ENCODE results near the gene THADA. TPM values are rescaled to one million over a fixed set of nuclear protein-coding genes. Genes with fewer than 3 reads are reported as not detected.

THADA gene
- polyA plus RNA-seq, 1 experiment, result 21.6 TPM

GRCh38 chr2:43196768-43197587 lies 398.9 kb downstream of the THADA start:
- ChIA-PET CTCF (no interaction called here), POLR2A (no interaction called here)
- Histone ChIP-seq H3K27me3 (ENCODE audit: control insufficient read depth, insufficient read depth, low read length) (no peaks in the 10 kb centered on the region), H3K4me3 (ENCODE audit: low read depth, low read length) (no peak overlapping the region), H3K36me3 (ENCODE audit: control insufficient read depth, insufficient read depth, low read length) (no peaks in the 10 kb centered on the region)
- no peak for TF ChIP-seq CTCF (IDR thresholded peaks at IDR 0.05; ENCODE audit: insufficient read depth, low read depth, low read length)
- DNase-seq (ENCODE audit: low read depth), result no peak

GRCh38 chr2:43194121-43194869 lies 401.5 kb downstream of the THADA start:
- Histone ChIP-seq H3K36me3 (ENCODE audit: control insufficient read depth, insufficient read depth, low read length) (no peaks in the 10 kb centered on the region), H3K4me3 (ENCODE audit: low read depth, low read length) (no peak overlapping the region), H3K27me3 (ENCODE audit: control insufficient read depth, insufficient read depth, low read length) (no peaks in the 10 kb centered on the region)
- no peak for TF ChIP-seq CTCF (IDR thresholded peaks at IDR 0.05; ENCODE audit: insufficient read depth, low read depth, low read length)
- CTCF ChIA-PET, result no interaction called here
- no peak for DNase-seq (ENCODE audit: low read depth)
- POLR2A ChIA-PET, result no interaction called here

GRCh38 chr2:43193652-43194120 lies 402.2 kb downstream of the THADA start:
- TF ChIP-seq CTCF (IDR thresholded peaks at IDR 0.05; ENCODE audit: insufficient read depth, low read depth, low read length), result no peak
- DNase-seq (ENCODE audit: low read depth), result no peak

GRCh38 chr2:43192744-43193651 lies 402.8 kb downstream of the THADA start:
- TF ChIP-seq CTCF (IDR thresholded peaks at IDR 0.05; ENCODE audit: insufficient read depth, low read depth, low read length), result no peak
- Histone ChIP-seq H3K27me3 (ENCODE audit: control insufficient read depth, insufficient read depth, low read length) (no peaks in the 10 kb centered on the region), H3K4me3 (ENCODE audit: low read depth, low read length) (no peak overlapping the region), H3K36me3 (ENCODE audit: control insufficient read depth, insufficient read depth, low read length) (no peaks in the 10 kb centered on the region)
- POLR2A ChIA-PET, result no interaction called here
- CTCF ChIA-PET, result no interaction called here
- DNase-seq (ENCODE audit: low read depth), result no peak

More at GRCh38 chr2:43193652-43194120, 402.2 kb downstream of the THADA start:
- ChIA-PET POLR2A (no interaction called here), CTCF (no interaction called here)
- no peaks in the 10 kb centered on the region for H3K36me3 ChIP-seq (ENCODE audit: control insufficient read depth, insufficient read depth, low read length)
- H3K4me3 ChIP-seq (ENCODE audit: low read depth, low read length), result no peak overlapping the region
- no peaks in the 10 kb centered on the region for H3K27me3 ChIP-seq (ENCODE audit: control insufficient read depth, insufficient read depth, low read length)

Data from BJ (cell line).